AG09309 (cell line): ENCODE results near the gene GRAMD1B.
A peak's percentile ranks its signal among the peaks of the same experiment; 100 is the strongest.

Experiments
- DNase-seq: peaks from one replicate; pipeline ENCODE4 v3.0.0-alpha.2; 2010; ENCODE audit warnings: low read depth
- H3K4me3 ChIP-seq: 2 replicates; pipeline ENCODE4 v1.5.1; 2011; ENCODE audit warnings: mild to moderate bottlenecking, low read depth, low read length, moderate library complexity; ENCODE audit not compliant: control insufficient read depth
- CTCF ChIP-seq: IDR thresholded peaks from 2 replicates; pipeline ENCODE4 v1.5.1; 2011; ENCODE audit warnings: mild to moderate bottlenecking, low read depth, low read length, inconsistent platforms; ENCODE audit not compliant: insufficient read depth, control insufficient read depth; ENCODE audit errors: missing control alignments

GRAMD1B gene

DNA sequence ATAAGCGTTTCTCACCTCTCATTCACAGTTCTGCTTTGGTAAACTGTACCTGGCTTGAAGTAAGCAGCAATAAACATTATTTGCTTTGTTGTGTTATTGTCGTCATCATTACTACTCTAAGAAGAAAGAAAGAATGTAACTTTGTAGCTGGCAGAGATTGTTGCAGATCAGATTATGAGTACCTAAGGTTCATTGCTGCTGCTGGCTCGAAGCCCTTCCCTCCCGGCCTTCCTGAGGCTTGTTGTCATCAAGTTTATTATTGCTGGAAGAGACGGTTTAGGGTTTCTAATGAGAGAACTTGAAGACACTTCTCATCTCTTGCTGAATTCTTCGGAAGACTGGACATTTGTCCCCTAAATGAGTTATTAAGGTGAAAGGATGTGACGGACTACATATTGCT, 101.3 kb downstream of the GRAMD1B start:
- TF ChIP-seq CTCF: no peak
- no peak overlapping the region for H3K4me3 ChIP-seq
- no peak for DNase-seq

DNA sequence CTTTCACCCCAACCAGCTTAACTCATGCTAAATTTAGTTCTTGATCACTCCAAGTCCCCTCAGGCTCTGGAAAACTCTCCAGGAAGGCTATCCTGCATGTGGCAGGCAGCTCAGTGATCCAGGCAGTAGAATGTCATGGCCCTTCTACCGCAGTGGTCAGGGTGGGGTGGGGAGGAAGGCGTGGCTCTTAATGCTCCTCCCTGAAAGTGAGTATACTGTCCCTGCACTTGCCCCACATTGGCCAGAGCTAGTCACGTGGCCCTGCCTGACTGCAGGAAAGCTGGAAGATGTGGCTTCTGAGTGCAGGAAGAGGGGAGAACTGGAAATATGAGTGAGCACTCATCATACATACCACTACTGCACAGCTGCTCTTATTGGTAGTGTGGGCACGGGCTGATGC, 102.1 kb downstream of the GRAMD1B start:
- no peak for DNase-seq
- no peak for TF ChIP-seq CTCF
- H3K4me3 ChIP-seq: no peak overlapping the region

GRCh38 chr11:123535401-123535800, 105.3 kb downstream of the GRAMD1B start:
- no peak overlapping the region for H3K4me3 ChIP-seq
- DNase-seq: no peak
- no peak for TF ChIP-seq CTCF

DNA sequence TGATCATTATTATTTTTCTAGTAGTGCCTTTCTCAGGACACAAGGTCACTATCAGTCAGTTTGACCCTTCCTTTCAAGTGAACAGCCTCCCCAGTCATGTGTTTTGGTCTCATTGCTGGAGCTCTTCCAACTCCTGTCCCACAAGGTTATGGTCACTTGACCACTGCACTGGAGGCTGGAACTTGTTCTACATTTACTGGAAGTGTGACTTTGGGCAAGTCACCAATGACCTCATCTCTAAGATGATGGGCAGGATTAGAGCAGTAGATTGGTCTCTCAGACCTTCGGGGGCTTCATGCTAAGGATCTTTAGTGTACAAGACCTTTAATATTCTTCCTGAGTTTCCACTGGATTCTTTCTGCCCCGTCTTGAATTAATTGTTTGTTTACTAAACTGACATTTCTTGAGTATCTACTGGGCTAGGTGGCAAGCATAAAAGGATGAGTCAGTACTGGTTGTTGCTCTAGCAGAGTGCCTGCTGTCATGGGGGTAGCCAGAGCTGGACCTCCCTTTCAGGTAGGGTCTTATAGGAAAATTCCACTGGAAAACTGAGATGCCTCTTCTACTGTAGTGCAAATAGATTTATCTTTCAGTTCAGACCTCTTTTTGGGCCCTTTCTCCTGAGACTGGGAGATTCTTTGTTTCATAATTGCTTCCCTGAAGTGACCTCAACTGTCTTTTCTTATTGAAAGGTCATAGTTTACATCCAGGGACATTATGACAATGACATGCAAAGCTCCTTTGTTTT, 106.8 kb downstream of the GRAMD1B start:
- no peak overlapping the region for H3K4me3 ChIP-seq
- no peak for TF ChIP-seq CTCF
- DNase-seq: no peak

GRCh38 chr11:123537726-123538125, 107.7 kb downstream of the GRAMD1B start:
- DNase-seq: no peak
- H3K4me3 ChIP-seq: no peak overlapping the region
- TF ChIP-seq CTCF: no peak

DNA sequence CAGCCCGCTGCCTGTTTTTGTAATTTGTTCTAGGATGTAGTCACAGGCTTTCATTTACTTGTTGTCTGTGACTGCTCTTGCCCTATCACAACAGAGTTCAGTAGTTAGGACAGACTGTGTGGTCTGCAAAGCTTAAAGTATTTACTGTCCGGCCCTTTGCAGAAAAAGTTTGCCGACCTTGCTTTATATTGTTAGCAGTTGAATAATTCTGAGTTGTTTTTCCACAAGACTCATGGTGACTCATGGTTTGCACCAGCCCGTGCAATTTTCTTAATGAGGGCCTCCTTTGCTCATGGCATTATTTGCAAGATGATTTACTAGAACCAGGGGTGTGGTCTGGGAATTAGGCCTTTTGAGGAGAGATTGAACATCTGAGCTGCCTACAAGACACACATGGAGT, 113.7 kb downstream of the GRAMD1B start:
- H3K4me3 ChIP-seq: no peak overlapping the region
- TF ChIP-seq CTCF: no peak
- DNase-seq: peak; percentile 80
